22Rv1 (cell line): Measurements from ENCODE around the gene ARID3B.

Experiments used
- ZFX ChIP-seq: fragments of 450-650 bp; IDR thresholded peaks from 2 replicates; pipeline ENCODE4 v1.6.1; 2017; ENCODE audit warnings: antibody characterized with exemption, borderline replicate concordance
- TF ChIP-seq, protein P1 (sequence below): fragments of 450-650 bp; IDR thresholded peaks from 2 replicates; pipeline ENCODE4 v1.5.1; 2017; ENCODE audit warnings: mild to moderate bottlenecking

DNA sequence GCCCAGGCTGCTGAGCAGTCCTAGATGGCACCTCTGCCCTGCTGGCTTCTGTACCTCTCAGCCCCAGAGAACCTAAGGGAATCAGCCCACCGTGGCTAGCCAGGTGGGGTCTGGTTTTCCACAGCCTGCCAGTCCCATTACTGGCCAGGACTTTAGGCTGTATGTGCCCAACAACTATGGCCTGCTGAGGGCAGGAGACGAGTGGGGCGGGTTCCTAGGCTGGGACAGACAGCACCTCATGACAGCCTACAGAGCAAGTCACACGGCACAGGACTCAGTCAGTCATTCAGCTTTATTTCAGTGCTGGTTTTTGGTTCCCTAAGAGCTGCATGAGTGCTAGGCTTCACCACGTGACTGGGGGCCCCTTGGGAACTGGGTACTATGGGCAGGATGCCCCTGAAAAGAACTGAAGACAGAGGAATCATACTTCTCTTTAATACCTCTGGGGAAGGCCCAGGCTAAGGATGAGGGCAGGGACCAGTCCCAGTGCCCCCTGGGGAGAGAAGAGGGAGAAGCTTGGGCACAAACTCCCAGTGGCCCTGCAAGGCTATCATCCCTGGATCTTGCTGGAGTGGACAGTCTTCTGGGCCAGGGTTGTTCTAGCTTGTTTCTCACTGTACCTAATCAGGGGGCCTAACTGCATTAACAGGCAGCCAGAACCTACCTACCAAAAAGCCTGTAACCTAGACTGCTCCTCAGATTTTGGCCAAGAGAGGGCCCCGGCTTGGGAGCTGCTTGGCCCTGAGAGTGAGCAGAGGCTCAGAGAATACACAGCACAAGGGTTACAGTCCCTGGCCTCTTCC is 89.5 kb downstream of the ARID3B start:
- TF ChIP-seq, protein P1, sequence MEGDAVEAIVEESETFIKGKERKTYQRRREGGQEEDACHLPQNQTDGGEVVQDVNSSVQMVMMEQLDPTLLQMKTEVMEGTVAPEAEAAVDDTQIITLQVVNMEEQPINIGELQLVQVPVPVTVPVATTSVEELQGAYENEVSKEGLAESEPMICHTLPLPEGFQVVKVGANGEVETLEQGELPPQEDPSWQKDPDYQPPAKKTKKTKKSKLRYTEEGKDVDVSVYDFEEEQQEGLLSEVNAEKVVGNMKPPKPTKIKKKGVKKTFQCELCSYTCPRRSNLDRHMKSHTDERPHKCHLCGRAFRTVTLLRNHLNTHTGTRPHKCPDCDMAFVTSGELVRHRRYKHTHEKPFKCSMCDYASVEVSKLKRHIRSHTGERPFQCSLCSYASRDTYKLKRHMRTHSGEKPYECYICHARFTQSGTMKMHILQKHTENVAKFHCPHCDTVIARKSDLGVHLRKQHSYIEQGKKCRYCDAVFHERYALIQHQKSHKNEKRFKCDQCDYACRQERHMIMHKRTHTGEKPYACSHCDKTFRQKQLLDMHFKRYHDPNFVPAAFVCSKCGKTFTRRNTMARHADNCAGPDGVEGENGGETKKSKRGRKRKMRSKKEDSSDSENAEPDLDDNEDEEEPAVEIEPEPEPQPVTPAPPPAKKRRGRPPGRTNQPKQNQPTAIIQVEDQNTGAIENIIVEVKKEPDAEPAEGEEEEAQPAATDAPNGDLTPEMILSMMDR, result no peak; the same call in 1 of the 2 replicates
- TF ChIP-seq ZFX, result no peak
